Peyer's patch (tissue), 4 donors: ENCODE results near the gene NDRG2.

Experiments
- CTCF ChIP-seq, 6 experiments: fragments of 450-650 bp in 4 of 6; fragments of 200-600 bp in 2 of 6; sonication (generic) in 1 of 6; IDR thresholded peaks; one replicate each; pipeline ENCODE4 v1.5.1; 2017 to 2019; ENCODE audit warnings: antibody characterized with exemption in 6 of 6, mild to moderate bottlenecking in 3 of 6, moderate library complexity in 1 of 6
- POLR2A ChIP-seq, 2 donors: fragments of 450-650 bp; IDR thresholded peaks; one replicate each; pipeline ENCODE4 v1.5.1; 2017; ENCODE audit warnings: antibody characterized with exemption in 2 of 2, mild to moderate bottlenecking in 2 of 2, moderate library complexity in 2 of 2

DNA sequence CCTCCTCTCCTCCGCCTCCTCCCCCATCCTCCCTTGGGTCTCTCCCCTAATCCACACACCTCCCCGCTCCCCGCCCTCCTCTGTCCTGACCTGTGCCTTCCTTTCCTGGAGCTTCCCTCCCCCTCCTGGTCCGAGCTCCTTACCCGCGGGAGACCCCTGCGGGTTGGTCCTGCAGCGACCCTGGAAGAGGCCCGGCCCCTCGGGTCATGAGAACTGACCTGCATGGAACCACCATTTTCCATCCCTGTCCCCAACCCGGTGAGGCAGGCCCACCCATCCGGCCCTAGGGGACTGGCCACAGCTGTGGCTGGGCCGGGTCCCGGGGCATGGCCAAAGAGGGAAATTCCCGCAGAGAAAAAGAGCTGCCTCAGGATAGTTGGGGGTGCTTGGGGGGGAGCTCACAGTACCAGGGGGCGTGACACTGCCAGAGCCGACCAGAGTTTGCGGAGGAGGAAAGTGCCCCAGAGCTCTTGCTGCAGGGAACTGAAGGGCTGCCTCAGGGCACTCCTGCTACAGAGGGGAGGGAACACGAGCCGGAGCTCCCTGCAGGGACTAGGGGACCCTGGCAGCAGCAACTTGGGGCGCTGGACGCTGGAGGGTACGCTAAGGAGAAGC, 45.9 kb upstream of the NDRG2 start:
- TF ChIP-seq POLR2A (IDR thresholded peaks at IDR 0.05) (no peak), CTCF (IDR thresholded peaks at IDR 0.05) (no peak)
